SK-N-MC (cell line): Measurements from ENCODE around the gene PLOD2.

Source experiments
- EZH2 ChIP-seq: fragments of 200-600 bp; sonication (generic); IDR thresholded peaks from one replicate; pipeline ENCODE4 v1.6.1; 2017; ENCODE audit warnings: antibody characterized with exemption
- POLR2AphosphoS5 ChIP-seq: IDR thresholded peaks from 2 replicates; pipeline ENCODE4 v1.6.1; 2012; ENCODE audit warnings: mild to moderate bottlenecking, low read depth, low read length, borderline replicate concordance

- TF ChIP-seq POLR2AphosphoS5 (no peak), EZH2 (no peak)
Observed at GRCh38 chr3:146092230-146092629, 68.8 kb downstream of the PLOD2 start.
